ENCODE results near the gene WDR64. TPM values are rescaled to one million over a fixed set of nuclear protein-coding genes. Genes with fewer than 3 reads are reported as not detected.
A peak's percentile ranks its signal among the peaks of the same experiment; 100 is the strongest.

The WDR64 gene
- total RNA-seq, 6 experiments from 2014 or later = not detected

DNA sequence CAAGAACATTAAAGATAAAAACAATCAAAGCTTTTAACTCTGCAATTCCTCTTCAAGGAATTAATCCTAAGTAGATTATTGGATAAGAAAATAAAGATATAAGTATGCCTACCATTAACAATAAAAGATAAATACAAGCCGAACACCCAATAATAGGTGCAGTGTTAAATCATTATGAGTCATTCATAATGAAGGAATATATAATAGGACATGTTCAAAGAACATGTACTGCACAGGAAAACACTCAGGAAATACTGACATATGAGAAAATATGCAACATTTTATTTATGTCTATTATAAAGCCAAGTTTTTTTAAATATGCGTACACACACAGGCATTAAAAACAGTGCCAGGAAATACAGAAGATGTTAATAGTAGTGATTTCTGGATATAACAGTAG is 184.9 kb downstream of the WDR64 start:
- Mint-ChIP-seq H3K36me3 (ENCODE audit: low read depth) (no peaks in the 10 kb centered on the region), H3K4me3 (no peak overlapping the region; the same call in 1 of the 2 replicates), H3K4me1 (ENCODE audit: low read depth) (peaks cover 46% of the 10 kb centered on the region), H3K9me3 (no peaks in the 10 kb centered on the region), H3K27ac (peak overlapping the region; percentile 74), H3K27me3 (ENCODE audit: insufficient read depth) (no peaks in the 10 kb centered on the region)
- DNase-seq = no peak
- TF ChIP-seq, protein P1, sequence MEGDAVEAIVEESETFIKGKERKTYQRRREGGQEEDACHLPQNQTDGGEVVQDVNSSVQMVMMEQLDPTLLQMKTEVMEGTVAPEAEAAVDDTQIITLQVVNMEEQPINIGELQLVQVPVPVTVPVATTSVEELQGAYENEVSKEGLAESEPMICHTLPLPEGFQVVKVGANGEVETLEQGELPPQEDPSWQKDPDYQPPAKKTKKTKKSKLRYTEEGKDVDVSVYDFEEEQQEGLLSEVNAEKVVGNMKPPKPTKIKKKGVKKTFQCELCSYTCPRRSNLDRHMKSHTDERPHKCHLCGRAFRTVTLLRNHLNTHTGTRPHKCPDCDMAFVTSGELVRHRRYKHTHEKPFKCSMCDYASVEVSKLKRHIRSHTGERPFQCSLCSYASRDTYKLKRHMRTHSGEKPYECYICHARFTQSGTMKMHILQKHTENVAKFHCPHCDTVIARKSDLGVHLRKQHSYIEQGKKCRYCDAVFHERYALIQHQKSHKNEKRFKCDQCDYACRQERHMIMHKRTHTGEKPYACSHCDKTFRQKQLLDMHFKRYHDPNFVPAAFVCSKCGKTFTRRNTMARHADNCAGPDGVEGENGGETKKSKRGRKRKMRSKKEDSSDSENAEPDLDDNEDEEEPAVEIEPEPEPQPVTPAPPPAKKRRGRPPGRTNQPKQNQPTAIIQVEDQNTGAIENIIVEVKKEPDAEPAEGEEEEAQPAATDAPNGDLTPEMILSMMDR (IDR thresholded peaks at IDR 0.05) = no peak

DNA sequence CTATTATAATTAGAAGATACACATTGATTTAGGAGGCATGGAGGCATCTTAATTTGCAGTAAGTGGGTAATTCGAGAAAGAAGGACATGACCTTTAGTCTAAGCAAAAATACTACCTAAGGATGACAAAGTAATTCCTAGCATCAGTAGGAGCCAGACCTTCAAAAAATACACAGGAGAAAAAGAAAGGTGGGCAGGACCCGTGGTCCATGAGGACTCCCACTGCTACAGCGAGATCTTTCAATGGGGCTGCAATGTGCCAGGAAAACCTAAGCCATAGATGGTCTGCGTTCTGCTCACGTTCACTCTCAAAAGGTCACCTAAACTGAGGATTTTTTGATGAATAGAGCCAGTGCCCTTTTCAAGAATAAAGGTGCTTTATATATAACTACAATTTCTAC is 185.3 kb downstream of the WDR64 start:
- H3K27ac Mint-ChIP-seq = peak overlapping the region; percentile 74
- no peak overlapping the region; the same call in 1 of the 2 replicates for H3K4me3 Mint-ChIP-seq

DNA sequence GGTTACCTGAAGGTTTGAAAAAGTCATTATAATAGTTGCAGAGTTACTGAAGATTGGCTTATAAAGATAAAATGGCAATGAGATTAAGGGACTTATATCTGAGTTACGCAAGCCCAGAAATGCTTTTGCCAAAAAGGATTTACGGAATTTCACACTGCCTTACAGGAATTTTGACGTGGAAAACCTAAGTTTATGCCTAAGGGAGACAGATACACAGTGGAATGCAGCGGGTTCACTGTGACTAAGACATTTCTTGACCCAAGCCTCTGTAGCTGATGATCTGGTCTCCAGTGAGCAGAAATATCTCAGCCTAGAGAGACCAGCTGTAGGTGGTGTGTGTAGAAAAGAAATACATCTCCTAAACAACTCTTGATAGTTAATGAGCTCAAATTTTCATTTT is 185.8 kb downstream of the WDR64 start:
- no peaks in the 10 kb centered on the region for H3K36me3 Mint-ChIP-seq (ENCODE audit: low read depth)
- peak overlapping the region; percentile 84 for H3K27ac Mint-ChIP-seq
- peaks cover 56% of the 10 kb centered on the region for H3K4me1 Mint-ChIP-seq (ENCODE audit: low read depth)
- TF ChIP-seq, protein P1 (IDR thresholded peaks at IDR 0.05) = no peak
- H3K27me3 Mint-ChIP-seq (ENCODE audit: insufficient read depth) = no peaks in the 10 kb centered on the region
- no peaks in the 10 kb centered on the region for H3K9me3 Mint-ChIP-seq
- DNase-seq = peak; percentile 93
- H3K4me3 Mint-ChIP-seq = peak overlapping the region; percentile 57

More for the DNA sequence above, 185.3 kb downstream of the WDR64 start:
- no peak for DNase-seq
- no peaks in the 10 kb centered on the region for H3K9me3 Mint-ChIP-seq
- no peaks in the 10 kb centered on the region for H3K27me3 Mint-ChIP-seq (ENCODE audit: insufficient read depth)
- H3K4me1 Mint-ChIP-seq (ENCODE audit: low read depth) = peaks cover 51% of the 10 kb centered on the region
- H3K36me3 Mint-ChIP-seq (ENCODE audit: low read depth) = no peaks in the 10 kb centered on the region
- TF ChIP-seq, protein P1 (IDR thresholded peaks at IDR 0.05) = no peak

DNA sequence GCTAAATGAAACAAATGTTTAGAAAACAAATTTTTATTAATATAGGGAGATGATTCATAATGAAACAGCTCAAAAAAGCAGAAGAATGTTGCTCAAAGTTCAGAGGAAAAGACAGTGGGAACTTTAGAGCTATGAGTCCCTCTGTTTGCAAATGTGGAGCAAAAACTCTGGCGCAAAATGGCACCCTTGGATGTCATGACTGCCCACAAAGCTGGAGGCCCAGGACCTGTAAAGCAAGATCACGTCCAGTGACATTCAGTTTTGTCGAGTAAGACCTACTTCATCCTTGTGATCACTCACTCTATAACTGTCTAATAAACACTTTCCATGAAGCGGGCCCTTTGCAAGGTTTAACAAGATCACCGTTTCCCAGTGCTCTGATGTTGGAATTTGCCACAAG is 186.8 kb downstream of the WDR64 start:
- no peak overlapping the region for H3K4me3 Mint-ChIP-seq
- H3K9me3 Mint-ChIP-seq = no peaks in the 10 kb centered on the region
- H3K4me1 Mint-ChIP-seq (ENCODE audit: low read depth) = peaks cover 64% of the 10 kb centered on the region
- H3K36me3 Mint-ChIP-seq (ENCODE audit: low read depth) = no peaks in the 10 kb centered on the region
- no peaks in the 10 kb centered on the region for H3K27me3 Mint-ChIP-seq (ENCODE audit: insufficient read depth)
- peak overlapping the region; percentile 40; the same call in 1 of the 2 replicates for H3K27ac Mint-ChIP-seq
- DNase-seq = no peak
- TF ChIP-seq, protein P1 (IDR thresholded peaks at IDR 0.05) = no peak

DNA sequence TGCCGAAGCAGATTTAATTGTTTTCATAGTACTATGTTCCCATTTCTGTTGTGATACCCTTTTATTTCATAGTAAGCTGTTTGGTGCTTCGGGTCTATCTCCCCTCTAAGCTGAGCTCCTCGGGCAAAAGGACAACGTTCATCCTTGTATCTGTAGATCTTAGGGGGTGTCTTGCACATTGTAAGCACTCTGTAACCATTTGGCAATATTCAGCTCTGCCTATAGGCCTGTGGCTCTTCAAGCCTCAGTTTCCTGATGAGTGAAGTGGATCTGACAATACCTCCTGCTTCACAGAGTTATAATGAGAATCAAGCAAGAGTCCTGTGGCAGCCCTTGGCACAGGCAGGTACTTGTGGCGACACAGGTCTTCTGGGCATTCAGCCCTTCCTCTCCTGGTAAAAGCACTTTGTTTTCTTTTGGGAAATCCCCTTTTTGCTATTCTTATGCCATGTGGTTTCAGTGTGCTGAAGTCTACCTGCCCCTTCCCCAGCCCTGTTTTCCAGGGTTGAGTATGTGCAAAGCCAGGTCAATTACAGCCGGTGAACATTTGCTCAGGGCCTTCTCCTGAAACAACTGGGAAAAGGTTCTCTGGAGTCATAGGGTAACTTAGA is 187.4 kb downstream of the WDR64 start:
- DNase-seq = no peak
- H3K4me1 Mint-ChIP-seq (ENCODE audit: low read depth) = peaks cover 64% of the 10 kb centered on the region
- no peaks in the 10 kb centered on the region for H3K9me3 Mint-ChIP-seq
- no peak overlapping the region for H3K4me3 Mint-ChIP-seq
- peak overlapping the region; percentile 52; the same call in 1 of the 2 replicates for H3K27ac Mint-ChIP-seq
- no peaks in the 10 kb centered on the region for H3K36me3 Mint-ChIP-seq (ENCODE audit: low read depth)
- TF ChIP-seq, protein P1 (IDR thresholded peaks at IDR 0.05) = no peak
- no peaks in the 10 kb centered on the region for H3K27me3 Mint-ChIP-seq (ENCODE audit: insufficient read depth)

Measured in HFFc6 (cell line).